Measurements from ENCODE around the gene PDZD7.

Gene PDZD7

GRCh38 chr10:101016814-101017213 lies 14.1 kb downstream of the PDZD7 start:
- no peak for DNase-seq

- DNase-seq = no peak
These were observed 15.4 kb downstream of the PDZD7 start for GRCh38 chr10:101015582-101015973.

DNA sequence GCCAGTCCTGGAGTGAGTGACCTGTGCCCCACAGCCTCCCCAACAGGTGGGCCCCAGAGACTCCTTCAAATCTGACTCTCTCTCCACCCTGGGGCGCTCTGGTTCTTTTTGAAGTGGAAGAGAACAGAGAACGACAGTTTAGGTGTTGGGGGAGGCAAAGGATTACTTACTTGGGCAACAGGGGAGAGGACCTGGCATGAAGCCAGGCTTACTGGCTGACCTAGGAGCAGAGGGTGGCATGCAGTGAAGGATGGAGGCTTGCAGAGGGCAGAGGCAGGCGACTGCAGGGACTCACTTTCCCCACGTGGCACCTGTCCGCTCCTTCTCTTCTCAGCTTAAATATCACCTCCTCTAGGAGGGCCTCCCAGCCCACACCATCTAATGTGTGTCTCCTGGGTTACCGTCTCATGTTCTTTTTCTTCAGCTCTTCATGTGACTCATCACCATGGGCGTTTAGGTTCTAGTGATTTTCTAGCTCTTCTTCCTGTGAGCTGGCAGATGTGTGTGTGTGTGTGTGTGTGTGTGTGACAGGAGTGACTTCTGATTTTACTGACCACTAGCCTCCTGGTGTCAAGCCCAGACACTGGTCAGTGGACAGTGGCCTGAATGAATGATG lies 15.9 kb downstream of the PDZD7 start:
- DNase-seq = peak; percentile 89

GRCh38 chr10:101014230-101014884 lies 16.6 kb downstream of the PDZD7 start:
- DNase-seq = peak; percentile 61

- DNase-seq = no peak
These were observed 17.5 kb downstream of the PDZD7 start for GRCh38 chr10:101013365-101013825.

DNA sequence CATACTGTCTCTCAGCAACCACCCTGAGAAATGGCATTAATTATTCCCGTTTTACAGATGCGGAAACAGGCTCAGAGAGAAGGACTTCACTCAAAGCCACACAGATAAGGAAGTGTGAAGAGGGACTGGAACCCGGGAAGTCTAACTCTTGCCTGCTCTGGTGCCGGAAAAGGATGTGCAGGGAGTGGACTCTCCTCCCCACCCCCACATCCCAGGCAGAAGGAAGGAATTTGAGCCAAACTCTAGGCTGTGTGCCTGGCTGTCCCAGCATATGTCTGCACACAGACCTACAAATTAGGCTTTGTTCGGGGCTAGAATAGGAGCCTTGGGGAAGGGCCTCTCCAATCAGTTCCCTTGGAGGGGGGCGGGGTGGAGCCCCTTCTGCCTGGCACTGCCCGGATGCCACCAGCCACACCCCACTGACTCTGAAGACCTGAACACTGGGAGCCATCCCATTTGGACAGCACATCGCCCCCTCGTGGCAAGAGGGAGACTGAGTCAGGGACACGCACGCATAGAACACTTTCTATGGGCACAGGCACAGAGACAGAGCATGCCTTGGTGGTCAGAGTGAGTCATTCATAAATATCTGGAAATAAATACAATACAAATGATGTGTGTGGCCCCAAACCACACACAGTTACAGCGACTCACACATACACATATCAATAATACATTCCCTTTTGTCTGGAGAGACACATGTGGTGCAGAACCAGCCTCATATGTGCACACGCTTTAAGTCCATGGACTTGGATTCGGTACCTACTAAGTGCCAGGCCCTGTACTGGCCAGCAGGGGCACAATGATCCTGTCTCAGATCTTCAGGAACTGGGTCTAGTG lies 18.2 kb downstream of the PDZD7 start:
- peak; percentile 94 for DNase-seq

DNA sequence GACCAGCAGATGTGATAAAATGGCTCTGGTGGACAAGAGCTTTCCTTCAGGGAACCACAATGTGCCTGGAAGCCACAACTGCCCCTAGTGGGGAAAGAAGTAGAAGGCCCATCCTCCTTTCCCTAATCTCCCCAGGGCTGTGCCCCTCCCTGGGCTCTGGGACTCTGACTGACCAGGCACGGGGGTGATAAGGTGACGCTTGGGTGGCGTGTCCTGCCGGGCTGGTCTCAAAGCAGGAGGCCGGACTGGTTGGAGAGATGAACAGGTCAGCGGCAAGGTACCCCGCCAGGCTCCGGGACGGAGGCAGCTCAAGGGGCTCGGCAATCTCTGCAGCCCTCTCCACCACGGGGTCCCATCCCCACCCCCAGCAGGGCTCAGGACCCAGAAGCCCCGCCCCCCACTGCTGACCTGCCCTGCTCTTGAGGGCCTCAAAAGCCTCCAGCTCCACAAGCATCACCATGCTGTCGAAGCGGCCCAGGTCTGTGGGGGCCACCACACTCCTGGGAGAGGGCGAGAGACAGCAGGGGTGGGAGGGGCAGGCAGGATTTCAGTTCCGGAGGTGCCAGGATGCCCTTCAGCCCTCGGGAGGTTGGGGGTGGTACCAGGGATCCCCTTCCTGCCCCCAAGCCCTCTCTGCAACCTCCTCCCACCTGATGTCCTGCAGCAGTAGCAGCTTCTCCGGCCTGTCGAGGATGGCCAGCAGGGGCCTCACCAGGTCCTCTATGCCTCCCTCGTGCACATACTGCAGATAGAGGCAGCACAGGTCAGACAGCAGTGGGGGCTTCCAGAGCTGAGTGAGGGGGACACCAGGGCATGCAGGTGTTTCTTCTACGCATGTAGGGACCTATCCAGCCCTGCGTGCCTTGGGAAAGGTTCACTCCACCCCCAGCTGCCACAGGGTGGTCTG lies 19.2 kb downstream of the PDZD7 start:
- no peak for DNase-seq

GRCh38 chr10:101010329-101010728 lies 20.6 kb downstream of the PDZD7 start:
- no peak for DNase-seq

DNA sequence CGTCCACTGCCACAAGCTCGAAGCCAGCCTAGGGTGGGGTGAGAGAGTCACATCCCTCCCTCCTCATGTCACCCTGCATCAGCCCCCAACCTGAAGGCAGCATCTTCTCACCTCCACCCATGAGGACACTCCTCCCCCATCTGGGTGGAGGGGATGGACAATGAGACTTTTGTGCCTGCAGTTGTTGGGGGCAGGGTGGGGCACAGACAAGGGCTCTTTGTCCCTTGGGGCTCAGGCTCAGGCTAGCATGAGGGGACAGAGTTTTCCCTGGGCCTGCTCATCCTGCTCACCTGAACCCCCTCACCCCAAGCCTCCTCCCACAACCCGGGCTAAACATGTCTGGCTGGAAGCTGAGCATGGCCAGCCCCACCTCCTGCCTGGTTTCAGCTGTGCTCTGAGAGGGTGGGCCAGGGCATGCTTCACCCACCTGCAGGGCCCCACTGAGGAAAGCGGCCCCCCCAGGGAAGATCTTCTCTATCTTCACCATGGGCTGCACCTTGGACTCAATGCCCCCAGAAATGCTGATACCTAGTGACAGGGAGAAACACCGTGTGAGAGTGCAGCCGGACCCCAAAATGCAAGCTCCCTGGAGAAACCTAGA lies 22.0 kb downstream of the PDZD7 start:
- DNase-seq = no peak

GRCh38 chr10:101007915-101008822 lies 22.8 kb downstream of the PDZD7 start:
- no peak for DNase-seq

DNA sequence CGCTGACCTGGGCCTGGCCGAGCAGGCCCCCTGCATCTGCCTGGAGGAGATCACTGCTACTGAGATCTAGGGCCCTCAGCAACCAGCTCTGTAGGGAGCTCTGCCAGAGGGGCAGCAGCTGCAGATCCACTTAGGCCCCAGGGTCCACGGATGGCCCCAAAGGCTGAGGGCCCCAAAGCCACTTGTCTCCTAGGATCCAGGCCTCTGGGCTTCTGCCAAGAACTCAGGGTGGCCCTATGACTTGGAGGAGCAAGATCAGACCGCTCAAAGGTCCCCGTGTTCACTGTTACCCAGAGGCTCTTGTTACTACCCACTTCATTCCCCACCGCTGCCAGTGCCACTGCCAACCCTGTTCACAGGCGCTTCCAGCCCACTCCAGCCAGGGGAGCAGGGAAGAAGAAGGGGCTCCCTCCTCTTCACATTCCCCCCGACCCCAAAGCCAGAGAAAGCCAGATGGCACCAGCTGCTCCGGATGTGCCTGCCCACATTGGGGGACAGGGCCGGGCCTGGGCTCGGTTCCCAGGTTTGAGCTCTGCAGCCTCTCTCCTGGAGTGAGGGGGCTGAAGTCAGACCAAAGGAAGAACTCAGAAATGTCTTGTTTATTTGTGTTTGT lies 23.7 kb downstream of the PDZD7 start:
- no peak for DNase-seq

DNA sequence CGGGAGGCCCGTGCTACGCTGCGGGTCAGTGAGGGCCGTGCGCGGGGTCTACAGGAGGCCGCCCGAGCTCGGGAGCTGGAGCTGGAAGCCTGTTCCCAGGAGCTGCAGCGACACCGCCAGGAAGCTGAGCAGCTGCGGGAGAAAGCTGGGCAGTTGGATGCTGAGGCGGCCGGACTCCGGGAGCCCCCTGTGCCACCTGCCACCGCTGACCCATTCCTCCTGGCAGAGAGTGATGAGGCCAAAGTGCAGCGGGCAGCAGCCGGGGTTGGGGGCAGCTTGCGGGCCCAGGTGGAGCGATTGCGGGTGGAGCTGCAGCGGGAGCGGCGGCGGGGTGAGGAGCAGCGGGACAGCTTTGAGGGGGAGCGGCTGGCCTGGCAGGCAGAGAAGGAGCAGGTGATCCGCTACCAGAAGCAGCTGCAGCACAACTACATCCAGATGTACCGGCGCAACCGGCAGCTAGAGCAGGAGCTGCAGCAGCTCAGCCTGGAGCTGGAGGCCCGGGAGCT lies 24.3 kb downstream of the PDZD7 start:
- no peak for DNase-seq

DNA sequence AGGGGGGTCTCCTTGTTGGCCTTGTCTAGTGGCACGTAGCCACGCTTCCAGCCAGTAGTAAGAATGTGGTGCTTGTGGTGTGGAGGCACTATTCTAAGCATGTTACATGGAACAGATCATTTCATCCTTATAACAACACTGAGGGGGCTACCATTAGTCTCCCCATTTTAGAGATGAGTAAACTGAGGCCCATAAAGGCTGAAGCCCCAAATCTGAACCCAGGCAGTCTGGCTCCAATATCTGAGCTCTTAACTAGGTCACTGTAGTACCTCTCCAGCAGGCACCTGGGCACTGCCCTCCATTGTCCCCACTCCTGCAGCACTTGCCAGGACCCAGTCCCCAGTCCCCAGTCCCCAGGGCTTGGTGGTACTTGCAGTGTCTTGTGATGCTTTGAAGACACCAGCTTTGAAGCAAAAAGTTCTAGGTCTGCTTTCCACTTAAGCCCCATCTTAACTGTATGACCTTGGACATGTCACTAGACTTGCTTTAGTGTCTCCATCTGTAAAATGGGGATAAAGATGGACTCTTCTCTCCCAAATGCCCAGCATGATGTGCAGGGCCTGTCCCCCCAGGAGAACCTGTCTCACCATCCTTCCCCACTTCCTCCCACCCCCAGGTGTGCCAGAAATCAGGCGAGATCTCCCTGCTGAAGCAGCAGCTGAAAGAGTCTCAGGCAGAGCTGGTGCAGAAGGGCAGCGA lies 24.9 kb downstream of the PDZD7 start:
- no peak for DNase-seq

DNA sequence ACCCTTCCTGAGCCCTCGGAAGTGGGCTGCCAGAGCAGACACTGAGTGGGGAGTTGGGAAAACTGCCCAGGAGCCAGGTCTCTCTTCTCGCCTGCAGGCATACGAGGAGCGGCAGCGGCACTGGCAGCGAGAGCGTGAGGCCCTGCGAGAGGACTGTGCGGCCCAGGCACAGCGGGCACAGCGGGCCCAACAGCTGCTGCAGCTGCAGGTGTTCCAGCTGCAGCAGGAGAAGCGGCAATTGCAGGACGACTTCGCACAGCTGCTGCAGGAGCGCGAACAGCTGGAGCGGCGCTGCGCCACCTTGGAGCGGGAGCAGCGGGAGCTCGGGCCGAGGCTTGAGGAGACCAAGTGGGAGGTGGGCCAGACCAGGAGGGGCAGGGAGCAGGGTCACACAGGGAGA lies 25.6 kb downstream of the PDZD7 start:
- no peak for DNase-seq

DNA sequence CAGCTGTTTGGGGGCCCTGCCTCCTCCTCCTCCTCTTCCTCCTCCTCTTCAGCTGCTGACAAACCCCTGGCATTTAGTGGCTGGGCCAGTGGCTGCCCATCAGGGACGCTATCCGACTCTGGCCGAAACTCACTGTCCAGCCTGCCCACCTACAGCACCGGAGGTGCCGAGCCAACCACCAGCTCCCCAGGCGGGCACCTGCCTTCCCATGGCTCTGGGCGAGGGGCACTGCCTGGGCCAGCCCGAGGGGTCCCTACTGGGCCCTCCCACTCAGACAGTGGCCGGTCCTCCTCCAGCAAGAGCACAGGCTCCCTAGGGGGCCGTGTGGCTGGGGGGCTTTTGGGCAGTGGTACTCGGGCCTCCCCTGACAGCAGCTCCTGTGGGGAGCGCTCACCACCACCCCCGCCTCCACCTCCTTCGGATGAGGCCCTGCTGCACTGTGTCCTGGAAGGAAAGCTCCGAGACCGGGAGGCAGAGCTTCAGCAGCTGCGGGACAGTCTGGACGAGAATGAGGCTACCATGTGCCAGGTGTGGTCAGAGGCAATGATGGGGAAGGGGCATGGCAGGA lies 27.2 kb downstream of the PDZD7 start:
- no peak for DNase-seq

- no peak for DNase-seq
These were observed 28.5 kb downstream of the PDZD7 start for GRCh38 chr10:101002456-101002855.

DNA sequence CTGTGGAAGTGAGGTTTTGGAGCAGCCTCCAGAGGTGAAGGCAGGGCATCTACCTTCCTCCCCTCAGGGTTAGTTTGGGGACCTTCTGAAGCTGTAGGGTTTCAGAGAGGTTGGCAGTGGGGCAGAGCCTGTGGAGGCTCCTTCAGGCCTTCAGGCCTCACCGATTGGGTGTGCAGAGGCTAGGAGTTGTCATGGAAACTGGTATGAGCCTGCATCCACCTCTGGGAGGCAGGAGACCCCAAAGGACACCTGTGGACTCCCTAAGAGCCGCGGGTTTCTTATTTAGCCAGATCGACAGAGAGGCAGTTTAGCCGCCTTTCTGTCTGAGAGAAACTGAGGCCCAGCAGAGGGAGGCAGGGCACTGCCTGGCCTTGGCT lies 29.3 kb downstream of the PDZD7 start:
- DNase-seq = no peak

GRCh38 chr10:101000915-101001658 lies 29.8 kb downstream of the PDZD7 start:
- DNase-seq = peak; percentile 78
